ENCODE measurements around the gene SGPL1.

Gene SGPL1

DNA sequence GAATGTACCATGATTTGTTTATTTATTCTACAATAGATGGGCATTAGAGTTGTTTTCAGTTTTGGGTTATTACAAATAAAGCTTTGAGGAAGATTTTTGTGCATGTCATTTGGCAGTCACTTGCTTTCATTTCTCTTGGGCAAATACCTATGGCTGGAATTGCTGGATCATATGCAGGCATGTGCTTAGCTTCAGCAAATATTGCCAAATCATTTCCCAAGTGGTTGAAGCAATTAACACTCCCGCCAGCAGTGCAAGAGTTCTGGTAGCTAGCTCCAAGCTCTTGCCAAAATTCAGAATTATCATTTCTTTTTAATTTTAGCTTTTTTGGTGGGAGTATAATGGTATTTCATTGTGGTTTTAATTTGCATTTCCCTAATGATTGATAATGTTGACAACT lies 105.5 kb downstream of the SGPL1 start:
- Histone ChIP-seq H3K9ac (ENCODE audit: low read depth, low read length) (no peak overlapping the region), H3K4me3 (ENCODE audit: low read length) (no peak overlapping the region), H3K27ac (ENCODE audit: low read depth, low read length) (no peak overlapping the region), H3K36me3 (ENCODE audit: insufficient read depth, low read length) (no peaks in the 10 kb centered on the region), H3K9me3 (ENCODE audit: insufficient read depth, low read depth, low read length) (no peaks in the 10 kb centered on the region), H3K27me3 (ENCODE audit: insufficient read depth, low read length) (peaks cover 2% of the 10 kb centered on the region; the same call in 1 of the 2 replicates), H3K4me1 (ENCODE audit: insufficient read depth, low read length) (no peaks in the 10 kb centered on the region)
- 90% methylated on average over 1 of the region's 1 CpG for WGBS

DNA sequence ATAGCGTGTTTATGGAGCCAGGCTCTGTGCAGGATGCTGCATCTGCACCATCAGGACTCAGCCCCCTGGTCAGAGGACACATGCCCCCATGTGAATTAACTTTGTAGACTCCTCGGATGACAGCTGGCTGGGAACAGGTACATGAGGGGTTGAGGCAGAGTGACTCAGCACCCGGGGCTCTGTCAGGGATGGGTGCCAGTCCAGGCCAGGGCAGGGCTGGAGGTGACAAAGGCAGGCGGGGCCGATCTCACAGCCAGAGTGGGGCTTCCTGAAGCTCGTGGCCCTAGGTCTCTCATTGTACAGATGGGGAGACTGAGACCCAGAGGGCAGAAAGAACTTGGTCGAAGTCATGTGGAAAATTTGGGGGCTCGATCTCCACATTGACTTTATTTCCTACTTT lies 107.9 kb downstream of the SGPL1 start:
- H3K9me3 ChIP-seq (ENCODE audit: insufficient read depth, low read depth, low read length) = no peaks in the 10 kb centered on the region
- no peaks in the 10 kb centered on the region for H3K4me1 ChIP-seq (ENCODE audit: insufficient read depth, low read length)
- WGBS = 90% methylated on average over 8 of the region's 8 CpGs
- H3K4me3 ChIP-seq (ENCODE audit: low read length) = no peak overlapping the region
- H3K27me3 ChIP-seq (ENCODE audit: insufficient read depth, low read length) = peaks cover 5% of the 10 kb centered on the region; the same call in 1 of the 2 replicates
- no peak overlapping the region for H3K9ac ChIP-seq (ENCODE audit: low read depth, low read length)
- no peak overlapping the region for H3K27ac ChIP-seq (ENCODE audit: low read depth, low read length)
- H3K36me3 ChIP-seq (ENCODE audit: insufficient read depth, low read length) = no peaks in the 10 kb centered on the region

DNA sequence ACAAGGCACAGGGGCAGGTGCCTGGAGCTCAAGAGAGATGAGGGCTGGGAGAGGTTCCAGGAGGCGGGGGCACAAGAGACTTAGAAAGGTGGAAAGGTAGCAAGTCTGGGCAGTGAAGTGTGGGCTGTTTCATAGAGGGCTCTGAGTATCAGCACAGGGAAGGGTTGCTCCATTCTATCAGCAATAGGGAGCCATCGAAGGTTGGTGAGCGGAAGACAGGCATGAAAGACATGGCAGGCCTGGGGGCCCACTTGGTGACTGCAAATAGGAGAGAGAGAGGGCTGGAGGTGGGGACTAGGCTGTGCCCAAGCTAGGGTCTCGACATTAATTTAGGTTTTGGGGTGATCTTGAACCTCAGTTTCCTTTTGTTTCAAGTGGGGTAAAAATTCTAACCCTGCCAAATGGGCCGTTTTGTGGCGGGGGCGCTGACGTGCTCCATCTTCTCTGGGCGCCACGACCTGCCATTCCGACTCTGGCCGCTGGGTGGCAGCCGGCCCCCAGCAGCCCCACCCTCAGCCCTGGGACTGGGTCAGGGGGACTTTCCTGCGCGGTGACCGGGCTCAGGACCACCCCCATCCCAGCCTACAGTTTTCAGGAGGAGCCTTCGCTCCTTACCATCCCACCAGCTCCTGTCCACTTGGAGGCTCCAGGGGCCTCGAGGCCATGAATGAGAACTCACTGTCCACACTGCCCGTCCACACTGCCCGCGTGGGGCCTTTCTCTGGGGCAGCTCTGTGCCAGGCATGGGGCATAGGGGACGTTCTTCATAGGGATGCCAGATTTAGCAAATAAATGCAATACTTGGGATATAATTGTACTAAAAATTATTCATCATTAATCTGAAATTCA lies 109.9 kb downstream of the SGPL1 start:
- WGBS = 33% methylated on average over 22 of the region's 22 CpGs
- Histone ChIP-seq H3K9ac (ENCODE audit: low read depth, low read length) (no peak overlapping the region), H3K4me3 (ENCODE audit: low read length) (no peak overlapping the region), H3K36me3 (ENCODE audit: insufficient read depth, low read length) (no peaks in the 10 kb centered on the region), H3K27me3 (ENCODE audit: insufficient read depth, low read length) (peaks cover 5% of the 10 kb centered on the region; the same call in 1 of the 2 replicates), H3K27ac (ENCODE audit: low read depth, low read length) (no peak overlapping the region), H3K9me3 (ENCODE audit: insufficient read depth, low read depth, low read length) (no peaks in the 10 kb centered on the region), H3K4me1 (ENCODE audit: insufficient read depth, low read length) (no peaks in the 10 kb centered on the region)

DNA sequence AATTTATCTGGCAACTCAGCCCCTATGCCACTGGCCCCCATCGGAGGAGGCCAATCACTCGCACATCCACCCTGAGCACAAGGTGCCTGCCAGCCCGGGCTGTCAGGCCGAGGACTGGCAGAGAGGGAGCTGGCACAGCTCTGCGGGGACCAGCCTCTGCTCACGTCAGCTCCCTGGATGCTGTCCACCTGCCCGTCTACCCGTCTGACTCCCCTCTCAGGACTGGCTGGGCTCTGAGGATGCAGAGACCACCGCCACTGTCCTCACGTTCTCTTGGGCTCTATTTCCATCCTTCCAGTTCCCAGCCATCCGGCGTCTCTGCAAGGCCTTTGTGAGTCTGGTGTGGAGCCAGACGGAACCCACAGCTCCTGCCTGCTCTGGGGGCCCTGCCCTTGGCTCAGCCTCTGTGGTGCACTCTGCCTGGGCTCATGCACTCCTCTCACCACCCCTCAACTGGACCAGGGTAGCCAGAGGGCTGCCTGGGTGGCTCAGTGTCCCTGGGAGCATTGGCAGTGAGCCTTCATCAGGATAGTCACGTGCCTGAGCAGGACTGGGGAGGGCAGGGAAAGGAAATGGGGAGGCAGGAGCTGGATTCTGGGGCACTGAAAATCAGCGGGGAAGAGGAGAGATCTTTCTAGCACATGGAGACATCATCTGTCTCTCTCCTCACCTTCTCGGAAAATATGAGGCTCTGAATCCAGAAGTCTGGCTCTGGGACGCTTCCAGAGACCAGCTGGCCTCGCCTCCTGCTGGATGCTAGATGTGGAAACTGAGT lies 110.7 kb downstream of the SGPL1 start:
- Histone ChIP-seq H3K27me3 (ENCODE audit: insufficient read depth, low read length) (peaks cover 5% of the 10 kb centered on the region; the same call in 1 of the 2 replicates), H3K36me3 (ENCODE audit: insufficient read depth, low read length) (no peaks in the 10 kb centered on the region), H3K9ac (ENCODE audit: low read depth, low read length) (no peak overlapping the region), H3K4me1 (ENCODE audit: insufficient read depth, low read length) (no peaks in the 10 kb centered on the region), H3K4me3 (ENCODE audit: low read length) (no peak overlapping the region), H3K9me3 (ENCODE audit: insufficient read depth, low read depth, low read length) (no peaks in the 10 kb centered on the region), H3K27ac (ENCODE audit: low read depth, low read length) (no peak overlapping the region)
- WGBS = 91% methylated on average over 18 of the region's 18 CpGs

DNA sequence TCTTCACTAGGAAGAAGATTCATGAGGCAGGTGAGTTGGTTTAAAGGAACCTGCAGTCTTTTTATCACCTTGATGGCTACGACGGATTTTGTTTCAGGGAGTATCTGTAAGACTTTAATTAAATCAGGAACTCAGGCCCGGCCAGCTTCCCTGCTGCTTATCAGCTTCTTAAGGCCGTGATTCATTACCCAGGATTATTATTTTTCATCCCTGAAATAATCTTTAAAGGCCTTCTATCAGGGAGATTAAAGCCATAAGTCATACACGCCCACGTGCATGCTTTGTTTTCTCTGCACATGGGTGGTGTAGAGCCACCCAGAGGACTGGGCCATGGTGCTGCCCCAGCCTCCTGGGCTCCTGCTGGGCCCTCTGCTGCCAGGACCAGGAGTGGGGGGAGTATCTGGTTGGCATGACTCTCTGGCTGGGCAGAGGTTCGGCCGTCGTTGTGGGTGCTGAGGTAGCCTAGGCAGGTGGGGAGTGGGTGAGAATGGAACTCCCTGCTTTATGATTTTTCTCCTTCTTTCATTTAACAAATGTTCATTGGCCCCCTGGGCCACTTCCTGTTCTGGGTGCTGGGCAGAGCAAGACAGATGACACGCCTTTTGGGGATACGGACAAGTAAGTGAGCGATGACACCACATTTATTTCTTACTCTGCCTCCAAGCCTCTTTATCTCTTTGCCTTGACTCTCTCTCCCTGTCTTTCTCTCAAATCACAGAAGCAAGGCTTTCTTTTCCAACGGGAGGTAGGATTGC lies 111.6 kb downstream of the SGPL1 start:
- peaks cover 5% of the 10 kb centered on the region; the same call in 1 of the 2 replicates for H3K27me3 ChIP-seq (ENCODE audit: insufficient read depth, low read length)
- no peaks in the 10 kb centered on the region for H3K9me3 ChIP-seq (ENCODE audit: insufficient read depth, low read depth, low read length)
- no peak overlapping the region for H3K4me3 ChIP-seq (ENCODE audit: low read length)
- WGBS = 94% methylated on average over 12 of the region's 13 CpGs
- H3K9ac ChIP-seq (ENCODE audit: low read depth, low read length) = no peak overlapping the region
- no peaks in the 10 kb centered on the region for H3K4me1 ChIP-seq (ENCODE audit: insufficient read depth, low read length)
- H3K27ac ChIP-seq (ENCODE audit: low read depth, low read length) = no peak overlapping the region
- H3K36me3 ChIP-seq (ENCODE audit: insufficient read depth, low read length) = no peaks in the 10 kb centered on the region

DNA sequence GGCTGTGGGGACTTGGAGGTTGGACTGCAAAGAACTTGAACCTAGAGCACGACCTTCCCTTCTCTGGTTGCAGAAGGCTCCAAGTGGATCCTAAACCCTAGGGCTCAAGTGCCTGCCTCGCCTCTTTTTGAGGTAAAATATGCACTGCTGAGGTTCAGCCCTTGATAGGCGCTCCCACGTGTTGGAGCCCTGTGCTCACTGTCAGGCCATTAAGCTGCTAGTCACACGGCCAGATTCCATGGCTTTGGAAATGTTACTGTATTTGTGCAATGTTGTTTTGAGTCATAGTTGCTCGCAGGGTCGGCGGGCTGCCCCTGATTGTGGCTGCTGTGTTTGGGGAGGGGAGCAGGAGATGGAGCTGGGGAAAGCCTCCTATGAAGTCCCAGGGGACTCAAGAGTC lies 112.4 kb downstream of the SGPL1 start:
- H3K9ac ChIP-seq (ENCODE audit: low read depth, low read length) = no peak overlapping the region
- H3K36me3 ChIP-seq (ENCODE audit: insufficient read depth, low read length) = no peaks in the 10 kb centered on the region
- H3K9me3 ChIP-seq (ENCODE audit: insufficient read depth, low read depth, low read length) = no peaks in the 10 kb centered on the region
- H3K4me1 ChIP-seq (ENCODE audit: insufficient read depth, low read length) = no peaks in the 10 kb centered on the region
- WGBS = 78% methylated on average over 8 of the region's 8 CpGs
- H3K4me3 ChIP-seq (ENCODE audit: low read length) = no peak overlapping the region
- no peak overlapping the region for H3K27ac ChIP-seq (ENCODE audit: low read depth, low read length)
- peaks cover 5% of the 10 kb centered on the region; the same call in 1 of the 2 replicates for H3K27me3 ChIP-seq (ENCODE audit: insufficient read depth, low read length)

DNA sequence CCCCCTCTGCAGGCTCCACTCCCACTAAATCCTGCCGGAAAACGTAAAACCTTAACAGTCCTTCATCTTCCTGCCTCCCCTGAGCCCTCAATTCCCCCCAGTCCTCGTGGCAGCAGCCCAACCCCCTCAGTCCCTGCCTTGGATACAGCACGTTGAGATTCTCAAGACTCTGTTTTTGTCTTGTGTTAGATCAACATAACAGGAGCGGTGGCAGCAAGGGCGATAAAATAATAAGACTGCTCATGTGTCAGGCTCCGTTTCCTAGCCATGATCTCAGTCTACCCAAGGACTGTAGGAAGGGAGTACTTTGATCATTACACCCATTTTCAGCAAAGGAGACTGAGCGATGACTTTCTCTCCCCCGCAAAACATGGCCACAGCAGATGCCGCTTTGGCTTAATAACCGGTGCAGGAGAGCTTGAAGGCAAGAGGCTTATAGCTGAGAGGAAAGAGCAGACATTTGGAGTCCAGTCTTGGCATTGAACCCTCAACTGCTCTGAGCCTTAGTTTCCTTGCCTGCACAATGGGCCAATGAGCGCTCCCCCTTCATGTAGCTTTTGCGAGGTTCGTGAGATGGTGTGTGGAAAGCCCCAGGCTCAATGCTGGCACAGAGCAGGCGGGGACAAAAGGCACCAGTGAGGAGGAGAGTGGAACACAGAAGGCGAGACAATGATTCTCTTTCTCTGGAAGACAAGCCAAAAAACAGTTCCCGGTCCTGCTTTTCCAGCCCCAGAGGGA lies 114.7 kb downstream of the SGPL1 start:
- no peak overlapping the region for H3K4me3 ChIP-seq (ENCODE audit: low read length)

More for the DNA sequence above, 114.7 kb downstream of the SGPL1 start:
- Histone ChIP-seq H3K9ac (ENCODE audit: low read depth, low read length) (no peak overlapping the region), H3K36me3 (ENCODE audit: insufficient read depth, low read length) (no peaks in the 10 kb centered on the region), H3K4me1 (ENCODE audit: insufficient read depth, low read length) (no peaks in the 10 kb centered on the region), H3K27ac (ENCODE audit: low read depth, low read length) (no peak overlapping the region), H3K27me3 (ENCODE audit: insufficient read depth, low read length) (peaks cover 2% of the 10 kb centered on the region), H3K9me3 (ENCODE audit: insufficient read depth, low read depth, low read length) (no peaks in the 10 kb centered on the region)
- 83% methylated on average over 17 of the region's 17 CpGs for WGBS

Measured in HUES64 (cell line).